Endothelial cell of umbilical vein (primary cell): ENCODE measurements around the gene CHCHD3. TPM values are rescaled to one million over a fixed set of nuclear protein-coding genes. Genes with fewer than 3 reads are reported as not detected.

Source experiments
- BruUV-seq: library from RNA; stranded (reverse); fragments of 400-500 nt; replicated peaks from 2 replicates; lab custom pipeline; 2021; lab: Mats Ljungman, UMichigan
- CTCF ChIA-PET: fragments of 300-600, 350-600 bp; sonication (Branson Sonifier 250); formaldehyde crosslinking; loops from one replicate; lab custom pipeline; 2021; ENCODE audit warnings: antibody characterized with exemption, inconsistent platforms; lab: Charles Lee
- POLR2A ChIA-PET: fragments of 300-600, 350-600 bp; sonication (Branson Sonifier 250); formaldehyde crosslinking; loops from one replicate; lab custom pipeline; 2021; ENCODE audit warnings: antibody characterized with exemption, inconsistent platforms; lab: Charles Lee
- DNase-seq: peaks from one replicate; pipeline ENCODE4 v3.0.0-alpha.2; 2011; ENCODE audit warnings: low read depth, low spot score
- FAIRE-seq: peaks from 2 replicates; lab custom pipeline; 2011; peaks lifted over from hg19 to GRCh38; lab: Jason Lieb, UNC
- H2AFZ ChIP-seq: 2 replicates; pipeline ENCODE4 v1.6.0; 2012; ENCODE audit warnings: low read depth, low read length, control low read depth, inconsistent platforms
- H3K27ac ChIP-seq: 2 replicates; pipeline ENCODE4 v1.5.1; 2011; ENCODE audit warnings: low read depth, mild to moderate bottlenecking, control low read depth, low read length, moderate library complexity; ENCODE audit not compliant: insufficient read depth
- H3K27me3 ChIP-seq, 2 experiments: 2 replicates each; pipeline versions ENCODE4 v1.6.0 to v1.6.1; 2011; ENCODE audit warnings: low read length in 2 of 2, mixed read lengths in 1 of 2; ENCODE audit not compliant: control insufficient read depth in 2 of 2, insufficient read depth in 2 of 2
- H3K36me3 ChIP-seq, 2 experiments: 2 replicates in 1 of 2; 3 replicates in 1 of 2; pipeline ENCODE4 v1.5.1; 2011; ENCODE audit warnings: low read length in 2 of 2, mild to moderate bottlenecking in 1 of 2, moderate library complexity in 1 of 2; ENCODE audit not compliant: control insufficient read depth in 2 of 2, insufficient read depth in 2 of 2; ENCODE audit errors: extremely low read depth in 1 of 2
- H3K4me1 ChIP-seq: 3 replicates; pipeline ENCODE4 v1.5.1; 2011; ENCODE audit warnings: mild to moderate bottlenecking, low read length; ENCODE audit not compliant: control insufficient read depth, insufficient read depth; ENCODE audit errors: extremely low read depth
- H3K4me2 ChIP-seq: 2 replicates; pipeline ENCODE4 v1.6.1; 2011; ENCODE audit warnings: low read length, control low read depth, mixed read lengths; ENCODE audit not compliant: insufficient read depth
- H3K4me3 ChIP-seq, 3 experiments: fragments of 200-600 bp in 1 of 3; sonication (generic), shearing (Covaris generic) in 1 of 3; replicated peaks in 1 of 3; 2 replicates each; pipeline ENCODE4 v1.5.1; 2011 to 2016; ENCODE audit warnings: control low read depth in 3 of 3, low read length in 3 of 3, mild to moderate bottlenecking in 2 of 3, inconsistent platforms in 1 of 3, low read depth in 1 of 3, moderate library complexity in 1 of 3; ENCODE audit not compliant: insufficient read depth in 1 of 3
- H3K79me2 ChIP-seq: 2 replicates; pipeline ENCODE4 v1.6.0; 2012; ENCODE audit warnings: low read length, inconsistent platforms; ENCODE audit not compliant: control insufficient read depth, insufficient read depth
- H3K9ac ChIP-seq: replicated peaks from 2 replicates; pipeline ENCODE3; 2011; ENCODE audit warnings: low read length, control low read depth; ENCODE audit not compliant: insufficient read depth; ENCODE audit errors: extremely low read depth
- H3K9me1 ChIP-seq: replicated peaks from 3 replicates; pipeline ENCODE4 v1.6.0; 2011; ENCODE audit warnings: mild to moderate bottlenecking, low read length; ENCODE audit not compliant: control insufficient read depth, insufficient read depth; ENCODE audit errors: extremely low read depth
- H3K9me3 ChIP-seq: replicated peaks from 2 replicates; pipeline ENCODE4 v1.5.1; 2012; ENCODE audit warnings: low read length, inconsistent platforms; ENCODE audit not compliant: control insufficient read depth, insufficient read depth
- H4K20me1 ChIP-seq: replicated peaks from 2 replicates; pipeline ENCODE3; 2011; ENCODE audit warnings: mild to moderate bottlenecking, low read length; ENCODE audit not compliant: control insufficient read depth, insufficient read depth; ENCODE audit errors: extremely low read depth
- CTCF ChIP-seq, 2 donors: IDR thresholded peaks; 1 replicate in 1 of 2; 2 replicates in 1 of 2; pipeline ENCODE4 v1.5.1; 2011; ENCODE audit warnings: low read length in 2 of 2, mild to moderate bottlenecking in 2 of 2, moderate library complexity in 2 of 2, control low read depth in 1 of 2, inconsistent platforms in 1 of 2, low read depth in 1 of 2; ENCODE audit not compliant: insufficient read depth in 1 of 2; ENCODE audit errors: extremely low read depth in 1 of 2
- EZH2 ChIP-seq: IDR thresholded peaks from 2 replicates; pipeline ENCODE4 v1.6.1; 2012; ENCODE audit warnings: borderline replicate concordance, low read depth, mild to moderate bottlenecking, moderate library complexity, low read length, inconsistent platforms; ENCODE audit not compliant: severe bottlenecking
- FOS ChIP-seq: IDR thresholded peaks from 2 replicates; pipeline ENCODE4 v1.6.1; 2011; ENCODE audit warnings: mild to moderate bottlenecking, low read length, moderate library complexity, borderline replicate concordance; ENCODE audit not compliant: insufficient read depth
- GATA2 ChIP-seq: IDR thresholded peaks from 2 replicates; pipeline ENCODE4 v1.7.0; 2011; ENCODE audit warnings: low read depth, mild to moderate bottlenecking, moderate library complexity, mixed read lengths, low read length; ENCODE audit not compliant: insufficient read length, insufficient read depth
- JUN ChIP-seq: IDR thresholded peaks from 2 replicates; pipeline ENCODE4 v1.6.1; 2011; ENCODE audit warnings: borderline replicate concordance, low read depth; ENCODE audit not compliant: insufficient read length, insufficient read depth
- MAX ChIP-seq: IDR thresholded peaks from 2 replicates; pipeline ENCODE4 v1.6.1; 2011; ENCODE audit not compliant: insufficient read depth, insufficient read length
- MYC ChIP-seq: IDR thresholded peaks from one replicate; pipeline ENCODE4 v1.6.1; 2011; ENCODE audit warnings: mild to moderate bottlenecking, low read depth, low read length
- POLR2A ChIP-seq: IDR thresholded peaks from 2 replicates; pipeline ENCODE4 v1.6.1; 2012; ENCODE audit warnings: low read depth, mild to moderate bottlenecking, control low read depth, low read length
- POLR2AphosphoS5 ChIP-seq: IDR thresholded peaks from 2 replicates; pipeline ENCODE4 v1.6.1; 2012; ENCODE audit warnings: low read depth, mild to moderate bottlenecking, control low read depth, low read length, moderate library complexity; ENCODE audit not compliant: insufficient read depth
- dilution Hi-C: fragments of 300-500 bp; cut with MboI; formaldehyde crosslinking; loops from one replicate; pipeline ENCODE4 v1.15.0; 2019; ENCODE audit warnings: low sequenced_read_pairs; ENCODE audit not compliant: extremely low pct_ligation_motif_present
- intact Hi-C: fragments of 100-400 bp; cut with micrococcal nuclease; formaldehyde crosslinking; loops from one replicate; pipeline ENCODE4 v1.10.0; 2022
- polyA plus RNA-seq, 4 experiments: library from polyadenylated mRNA; depleted of rRNA in 3 of 4; stranded (reverse) in 3 of 4; unstranded in 1 of 4; fragments of >200 nt; gene quantifications; 2 replicates each; pipeline versions ENCODE4 v1.2.1 to v1.2.3, GENCODE V29; 2011 to 2012; ENCODE audit warnings: missing spikeins in 1 of 4
- total RNA-seq: library from RNA; stranded (reverse); gene quantifications from 2 replicates; pipeline ENCODE4 v1.2.3, GENCODE V29; 2021

Gene CHCHD3
- total and polyA plus RNA-seq, 2 donors (not counting 3 experiments of a cell fraction or from before 2014, with no cell fraction given): 22.0 to 63.7 TPM

- Histone ChIP-seq H3K4me1 (no peaks in the 10 kb centered on the region), H3K9ac (no peak overlapping the region), H3K4me2 (no peak overlapping the region), H4K20me1 (no peaks in the 10 kb centered on the region), H3K9me3 (no peaks in the 10 kb centered on the region), H2AFZ (no peak overlapping the region), H3K9me1 (no peaks in the 10 kb centered on the region), H3K36me3 (no peaks in the 10 kb centered on the region), H3K27ac (no peak overlapping the region), H3K79me2 (no peaks in the 10 kb centered on the region), H3K27me3 (no peaks in the 10 kb centered on the region), H3K4me3 (no peak overlapping the region)
- ChIA-PET CTCF (interaction anchor here (0.9 kb wide), 1 partner anchor 32 kb away, joined by 3 read pairs; no protein-coding TSS in a partner anchor), POLR2A (no interaction called here)
- dilution Hi-C loops: no loop called here
- BruUV-seq: no TSS peak
- FAIRE-seq (no peak), DNase-seq (no peak)
- intact Hi-C loops: no loop called here
- TF ChIP-seq FOS: no peak
- no peak for TF ChIP-seq MAX
- TF ChIP-seq EZH2: no peak
- TF ChIP-seq GATA2: no peak
- TF ChIP-seq POLR2AphosphoS5: no peak
- no peak for TF ChIP-seq POLR2A
- TF ChIP-seq MYC: no peak
- no peak for TF ChIP-seq CTCF (IDR thresholded peaks at IDR 0.05; ENCODE audit: extremely low read depth in 1 of 2, insufficient read depth in 1 of 2, low read depth in 1 of 2, low read length in 2 of 2)
- TF ChIP-seq JUN: no peak
These were observed 144.6 kb downstream of the CHCHD3 start for GRCh38 chr7:132937286-132937685.
